WTC11 (cell line): ENCODE results near the gene CNOT10.

Experiments
- CREB1 ChIP-seq: sonication (generic); formaldehyde crosslinking; IDR thresholded peaks from 2 replicates; pipeline ENCODE4 v1.8.0; 2023; ENCODE audit warnings: mild to moderate bottlenecking, missing genetic modification reagents
- CREM ChIP-seq: sonication (generic); formaldehyde crosslinking; IDR thresholded peaks from 2 replicates; pipeline ENCODE4 v1.8.1; 2022; ENCODE audit warnings: mild to moderate bottlenecking, missing genetic modification reagents, moderate library complexity
- CTCF ChIP-seq: fragments of 200-600 bp; IDR thresholded peaks from 2 replicates; pipeline ENCODE4 v1.8.0; 2022; ENCODE audit warnings: antibody characterized with exemption
- PRDM15 ChIP-seq: sonication (generic); formaldehyde crosslinking; IDR thresholded peaks from 2 replicates; pipeline ENCODE4 v1.8.0; 2022; ENCODE audit warnings: missing genetic modification reagents
- SP1 ChIP-seq: sonication (generic); formaldehyde crosslinking; conservative IDR thresholded peaks from 2 replicates; pipeline ENCODE4 v1.8.1; 2022; ENCODE audit warnings: missing genetic modification reagents
- TEAD4 ChIP-seq: sonication (generic); formaldehyde crosslinking; IDR thresholded peaks from 2 replicates; pipeline ENCODE4 v1.8.0; 2022; ENCODE audit warnings: mild to moderate bottlenecking, missing genetic modification reagents
- ZBTB43 ChIP-seq: sonication (generic); formaldehyde crosslinking; IDR thresholded peaks from 2 replicates; pipeline ENCODE4 v1.8.1; 2023; ENCODE audit warnings: mild to moderate bottlenecking, missing genetic modification reagents
- ZNF138 ChIP-seq: sonication (generic); formaldehyde crosslinking; conservative IDR thresholded peaks from 2 replicates; pipeline ENCODE4 v1.8.1; 2022; ENCODE audit warnings: mild to moderate bottlenecking, moderate library complexity, missing genetic modification reagents
- ZNF416 ChIP-seq: fragments of 250-450 bp; sonication (Bioruptor Pico); IDR thresholded peaks from 2 replicates; pipeline ENCODE4 v1.9.0; 2021; ENCODE audit warnings: mild to moderate bottlenecking, inconsistent platforms
- ZNF512 ChIP-seq: sonication (generic); formaldehyde crosslinking; IDR thresholded peaks from 2 replicates; pipeline ENCODE4 v1.8.1; 2022; ENCODE audit warnings: missing genetic modification reagents, borderline replicate concordance

- TF ChIP-seq CTCF (no peak), SP1 (CRISPR knock-in tag) (no peak), TEAD4 (CRISPR knock-in tag) (no peak), ZNF512 (CRISPR knock-in tag) (no peak), ZNF138 (CRISPR knock-in tag) (no peak), ZNF416 (CRISPR knock-in tag) (no peak), ZBTB43 (CRISPR knock-in tag) (no peak), CREM (no peak), PRDM15 (CRISPR knock-in tag) (no peak), CREB1 (CRISPR knock-in tag) (no peak)
These were observed 34.3 kb downstream of the CNOT10 start for GRCh38 chr3:32719335-32719734.
